ENCODE measurements around the gene NFKBIB. TPM values are rescaled to one million over a fixed set of nuclear protein-coding genes. Genes with fewer than 3 reads are reported as not detected.

Gene NFKBIB
- total RNA-seq, 2 experiments from 2014 or later = 29.3 to 30.1 TPM

GRCh38 chr19:38917516-38917915 lies 17.7 kb downstream of the NFKBIB start:
- Histone ChIP-seq H3K27ac (ENCODE audit: low read depth in 1 of 2, low read length in 2 of 2) (no peak overlapping the region), H3K4me3 (ENCODE audit: low read length) (no peak overlapping the region), H3K4me1 (ENCODE audit: insufficient read depth, low read length) (peaks cover 3% of the 10 kb centered on the region), H3K27me3 (ENCODE audit: control insufficient read depth in 1 of 2, insufficient read depth in 2 of 2, low read length in 2 of 2) (no peaks in the 10 kb centered on the region), H3K36me3 (ENCODE audit: insufficient read depth, low read length) (peaks cover 15% of the 10 kb centered on the region), H3K9me3 (ENCODE audit: control insufficient read depth in 1 of 2, insufficient read depth in 1 of 2, low read length in 2 of 2) (no peaks in the 10 kb centered on the region)
- ATAC-seq (ENCODE audit: poor library complexity) (no peak), DNase-seq (no peak)
- intact Hi-C loops (cut with DNase I, micrococcal nuclease) = no loop called here
- TF ChIP-seq CTCF (IDR thresholded peaks at IDR 0.05) = no peak
- H3K36me3 Mint-ChIP-seq (ENCODE audit: low read depth) = peaks cover 11% of the 10 kb centered on the region
- ChIA-PET POLR2A (no interaction called here), CTCF (no interaction called here)
- H3K4me1 Mint-ChIP-seq (ENCODE audit: low read depth) = no peaks in the 10 kb centered on the region
- no peaks in the 10 kb centered on the region for H3K27me3 Mint-ChIP-seq
- H3K4me3 Mint-ChIP-seq = no peak overlapping the region
- no peak overlapping the region for H3K27ac Mint-ChIP-seq
- no peaks in the 10 kb centered on the region for H3K9me3 Mint-ChIP-seq

- Histone ChIP-seq H3K36me3 (ENCODE audit: insufficient read depth, low read length) (peaks cover 15% of the 10 kb centered on the region), H3K4me3 (ENCODE audit: low read length) (no peak overlapping the region), H3K9me3 (ENCODE audit: control insufficient read depth in 1 of 2, insufficient read depth in 1 of 2, low read length in 2 of 2) (no peaks in the 10 kb centered on the region), H3K4me1 (ENCODE audit: insufficient read depth, low read length) (peaks cover under 1% of the 10 kb centered on the region), H3K27ac (ENCODE audit: low read depth in 1 of 2, low read length in 2 of 2) (no peak overlapping the region), H3K27me3 (ENCODE audit: control insufficient read depth in 1 of 2, insufficient read depth in 2 of 2, low read length in 2 of 2) (no peaks in the 10 kb centered on the region)
- ChIA-PET CTCF (no interaction called here), POLR2A (no interaction called here)
- TF ChIP-seq CTCF (IDR thresholded peaks at IDR 0.05) = no peak
- Mint-ChIP-seq H3K27me3 (no peaks in the 10 kb centered on the region), H3K4me3 (no peak overlapping the region), H3K36me3 (ENCODE audit: low read depth) (peaks cover 13% of the 10 kb centered on the region), H3K4me1 (ENCODE audit: low read depth) (no peaks in the 10 kb centered on the region), H3K9me3 (no peaks in the 10 kb centered on the region), H3K27ac (no peak overlapping the region)
- intact Hi-C loops (cut with DNase I, micrococcal nuclease) = no loop called here
- DNase-seq = no peak
- no peak for ATAC-seq (ENCODE audit: poor library complexity)
These were observed 18.2 kb downstream of the NFKBIB start for GRCh38 chr19:38917921-38918491.

GRCh38 chr19:38918526-38918925 lies 18.8 kb downstream of the NFKBIB start:
- no peak for DNase-seq
- ATAC-seq (ENCODE audit: poor library complexity) = no peak
- Mint-ChIP-seq H3K27ac (no peak overlapping the region), H3K4me3 (no peak overlapping the region), H3K27me3 (no peaks in the 10 kb centered on the region), H3K9me3 (no peaks in the 10 kb centered on the region), H3K4me1 (ENCODE audit: low read depth) (no peaks in the 10 kb centered on the region), H3K36me3 (ENCODE audit: low read depth) (peaks cover 13% of the 10 kb centered on the region)
- CTCF ChIA-PET = no interaction called here
- Histone ChIP-seq H3K4me3 (ENCODE audit: low read length) (no peak overlapping the region), H3K36me3 (ENCODE audit: insufficient read depth, low read length) (peaks cover 15% of the 10 kb centered on the region), H3K9me3 (ENCODE audit: control insufficient read depth in 1 of 2, insufficient read depth in 1 of 2, low read length in 2 of 2) (no peaks in the 10 kb centered on the region), H3K4me1 (ENCODE audit: insufficient read depth, low read length) (no peaks in the 10 kb centered on the region), H3K27me3 (ENCODE audit: control insufficient read depth in 1 of 2, insufficient read depth in 2 of 2, low read length in 2 of 2) (no peaks in the 10 kb centered on the region), H3K27ac (ENCODE audit: low read depth in 1 of 2, low read length in 2 of 2) (no peak overlapping the region)
- POLR2A ChIA-PET = no interaction called here
- TF ChIP-seq CTCF (IDR thresholded peaks at IDR 0.05) = no peak
- intact Hi-C loops (cut with DNase I, micrococcal nuclease) = no loop called here

Data from CD4-positive, alpha-beta T cell (primary cell).